Gastroesophageal sphincter (tissue), 3 donors: ENCODE results near the gene OXA1L.

Experiments used
- CTCF ChIP-seq, 4 experiments: fragments of 200-600 bp in 2 of 4; fragments of 450-650 bp in 2 of 4; sonication (generic) in 1 of 4; IDR thresholded peaks; one replicate each; pipeline ENCODE4 v1.5.1; 2017 to 2019; ENCODE audit warnings: antibody characterized with exemption in 4 of 4, mild to moderate bottlenecking in 2 of 4, moderate library complexity in 2 of 4
- POLR2A ChIP-seq, 2 donors: fragments of 450-650 bp; IDR thresholded peaks; one replicate each; pipeline ENCODE4 v1.6.1; 2017; ENCODE audit warnings: antibody characterized with exemption in 2 of 2, mild to moderate bottlenecking in 2 of 2, moderate library complexity in 1 of 2

- no peak for TF ChIP-seq CTCF (IDR thresholded peaks at IDR 0.05)
- TF ChIP-seq POLR2A (IDR thresholded peaks at IDR 0.05), result no peak
These were observed 14.1 kb upstream of the OXA1L start for GRCh38 chr14:22752422-22752821.
